Measurements from ENCODE around the gene SCRN2.

- TF ChIP-seq, protein P1, sequence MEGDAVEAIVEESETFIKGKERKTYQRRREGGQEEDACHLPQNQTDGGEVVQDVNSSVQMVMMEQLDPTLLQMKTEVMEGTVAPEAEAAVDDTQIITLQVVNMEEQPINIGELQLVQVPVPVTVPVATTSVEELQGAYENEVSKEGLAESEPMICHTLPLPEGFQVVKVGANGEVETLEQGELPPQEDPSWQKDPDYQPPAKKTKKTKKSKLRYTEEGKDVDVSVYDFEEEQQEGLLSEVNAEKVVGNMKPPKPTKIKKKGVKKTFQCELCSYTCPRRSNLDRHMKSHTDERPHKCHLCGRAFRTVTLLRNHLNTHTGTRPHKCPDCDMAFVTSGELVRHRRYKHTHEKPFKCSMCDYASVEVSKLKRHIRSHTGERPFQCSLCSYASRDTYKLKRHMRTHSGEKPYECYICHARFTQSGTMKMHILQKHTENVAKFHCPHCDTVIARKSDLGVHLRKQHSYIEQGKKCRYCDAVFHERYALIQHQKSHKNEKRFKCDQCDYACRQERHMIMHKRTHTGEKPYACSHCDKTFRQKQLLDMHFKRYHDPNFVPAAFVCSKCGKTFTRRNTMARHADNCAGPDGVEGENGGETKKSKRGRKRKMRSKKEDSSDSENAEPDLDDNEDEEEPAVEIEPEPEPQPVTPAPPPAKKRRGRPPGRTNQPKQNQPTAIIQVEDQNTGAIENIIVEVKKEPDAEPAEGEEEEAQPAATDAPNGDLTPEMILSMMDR (conservative IDR thresholded peaks at IDR 0.05 in 1 of 2, IDR thresholded peaks at IDR 0.05 in 1 of 2; ENCODE audit: extremely low read depth in 1 of 2, insufficient read depth in 1 of 2, low read depth in 1 of 2, low read length in 2 of 2) = no peak
- no peak for TF ChIP-seq EZH2 (IDR thresholded peaks at IDR 0.05; ENCODE audit: borderline replicate concordance, low read length)
Measured at GRCh38 chr17:47860386-47860785, 19.3 kb upstream of the SCRN2 start.
